DMS 273 treated with DMSO at 0.1 percent for 48 hours (cell line): ENCODE data around the gene ARHGAP5.

Experiments
- DNase-seq: peaks from one replicate; lab custom pipeline; 2025; lab: John Stamatoyannopoulos, UW

The ARHGAP5 gene

GRCh38 chr14:32076278-32077080 lies 625 bp upstream of the ARHGAP5 start:
- peak; percentile 97 for DNase-seq

- DNase-seq, result no peak
Observed at GRCh38 chr14:32078023-32078857, 1.1 kb downstream of the ARHGAP5 start.

DNA sequence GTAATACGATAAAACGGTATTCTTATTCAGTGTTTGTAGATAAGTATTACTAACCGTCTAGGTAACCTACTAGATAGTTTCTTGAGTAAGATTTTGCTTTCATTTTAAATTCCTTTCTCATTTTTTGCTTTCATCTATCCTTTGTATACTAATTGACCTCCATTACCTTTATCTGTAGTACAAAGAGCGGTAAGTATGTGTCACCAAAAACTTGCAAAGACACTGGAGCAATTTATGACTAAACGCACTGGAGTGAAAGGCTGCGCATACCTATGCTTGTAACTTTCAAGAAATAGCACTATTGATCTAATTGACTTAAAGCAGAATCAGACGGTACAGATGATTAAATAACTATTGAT lies 1.7 kb downstream of the ARHGAP5 start:
- no peak for DNase-seq

DNA sequence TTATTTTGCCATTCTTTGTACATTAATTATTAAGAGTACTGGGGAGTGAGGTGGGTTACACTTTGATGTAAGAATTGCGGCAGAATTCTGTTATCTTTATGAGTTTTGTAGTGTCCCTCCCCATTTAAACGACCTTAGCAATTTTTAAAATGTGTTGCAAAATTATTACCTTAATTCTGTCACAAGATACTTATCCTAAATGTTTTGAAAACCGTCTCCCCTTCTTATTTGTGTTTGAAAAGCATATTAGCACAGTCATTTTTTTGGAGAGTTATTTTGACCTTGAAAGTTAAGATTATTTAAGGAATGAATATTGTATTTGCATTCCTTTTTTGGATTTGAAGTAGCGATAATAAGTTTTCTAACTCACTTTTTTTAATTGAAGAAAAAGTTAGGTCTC lies 2.2 kb downstream of the ARHGAP5 start:
- no peak for DNase-seq

DNA sequence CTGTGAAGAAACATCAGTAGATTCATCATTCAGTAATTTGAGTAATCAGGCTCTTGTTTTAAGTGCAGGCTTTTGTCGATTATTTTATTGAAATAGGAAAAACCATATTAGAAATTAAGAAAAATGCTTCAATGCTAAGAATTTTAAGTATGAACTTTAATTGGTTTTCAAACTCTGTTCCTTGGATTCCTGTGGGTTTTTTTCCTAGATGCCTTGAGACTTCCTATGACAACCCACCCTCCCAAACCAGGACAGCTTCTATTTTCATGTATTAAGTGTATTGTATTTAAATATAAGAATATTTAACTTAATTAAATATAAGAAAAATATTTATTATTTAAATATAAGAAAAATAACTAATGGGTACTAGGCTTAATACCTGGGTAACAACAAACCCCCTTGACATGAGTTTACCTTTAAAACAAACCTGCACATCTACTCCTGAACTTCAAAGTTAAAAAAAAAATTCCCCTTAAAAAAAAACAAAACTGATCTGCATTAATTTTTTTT lies 3.0 kb downstream of the ARHGAP5 start:
- no peak for DNase-seq

- DNase-seq, result no peak
Observed at GRCh38 chr14:32081901-32082300, 4.8 kb downstream of the ARHGAP5 start.

DNA sequence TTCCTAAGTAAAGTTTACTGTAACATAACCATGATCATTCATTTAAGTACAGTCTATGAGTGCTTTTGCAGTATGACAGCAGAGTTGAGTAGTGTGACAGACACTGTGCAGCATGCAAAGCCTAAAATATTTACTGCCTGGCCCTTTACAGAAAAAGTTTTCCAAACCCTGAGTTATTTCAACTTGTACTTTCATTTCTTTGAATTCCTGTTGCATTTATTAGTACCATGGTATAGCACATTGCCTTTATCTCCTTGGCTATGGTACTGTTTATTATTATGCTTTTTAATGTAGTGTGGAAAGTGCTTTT lies 6.2 kb downstream of the ARHGAP5 start:
- no peak for DNase-seq

DNA sequence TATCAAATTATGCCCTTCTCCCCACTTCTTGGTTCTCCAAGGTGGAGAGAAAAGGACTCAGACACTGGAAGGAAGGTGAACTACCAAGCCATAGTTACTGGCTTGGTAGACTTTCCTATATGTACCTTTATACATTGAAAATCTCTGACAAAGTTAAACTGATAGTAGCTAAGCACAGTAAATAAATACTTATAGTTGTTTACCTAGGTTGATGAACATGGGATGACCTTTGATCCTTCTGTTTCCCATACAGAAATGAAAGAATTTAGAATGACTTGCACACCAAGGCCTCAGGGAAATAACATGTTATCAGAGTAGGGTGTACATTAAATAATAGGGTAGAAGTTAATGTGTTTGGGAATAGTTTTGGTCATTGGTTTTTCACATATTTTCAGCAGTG lies 6.7 kb downstream of the ARHGAP5 start:
- no peak for DNase-seq

- no peak for DNase-seq
Observed at GRCh38 chr14:32085182-32085844, 8.2 kb downstream of the ARHGAP5 start.

DNA sequence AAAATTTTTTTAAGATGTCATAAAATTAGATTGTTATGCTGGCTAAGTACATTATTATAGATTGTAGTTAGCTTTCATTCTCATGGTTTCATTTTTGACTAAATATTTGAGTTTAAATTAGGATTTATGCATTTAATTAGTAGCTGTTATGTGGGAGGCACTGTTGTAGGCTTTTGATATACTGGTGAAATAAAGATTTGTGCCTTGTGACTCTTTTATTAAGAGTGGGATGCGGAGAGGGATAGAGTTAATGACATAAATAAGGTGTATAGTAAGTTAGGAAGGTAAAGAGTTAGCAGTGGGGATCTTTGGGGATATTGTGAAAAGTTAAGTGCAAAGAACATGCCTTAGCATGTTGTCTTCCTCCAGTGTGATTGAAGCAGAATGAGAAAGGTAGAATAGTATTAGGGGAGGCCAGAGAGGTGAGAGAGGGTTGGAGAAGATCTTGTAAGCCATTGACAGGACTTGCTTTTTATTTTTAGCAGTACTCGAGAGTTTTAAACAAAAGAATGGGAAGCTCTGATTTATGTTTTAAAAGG lies 8.8 kb downstream of the ARHGAP5 start:
- DNase-seq, result no peak

GRCh38 chr14:32087173-32087861 lies 10.2 kb downstream of the ARHGAP5 start:
- DNase-seq, result no peak

- DNase-seq, result no peak
Observed at GRCh38 chr14:32087907-32088306, 10.8 kb downstream of the ARHGAP5 start.

DNA sequence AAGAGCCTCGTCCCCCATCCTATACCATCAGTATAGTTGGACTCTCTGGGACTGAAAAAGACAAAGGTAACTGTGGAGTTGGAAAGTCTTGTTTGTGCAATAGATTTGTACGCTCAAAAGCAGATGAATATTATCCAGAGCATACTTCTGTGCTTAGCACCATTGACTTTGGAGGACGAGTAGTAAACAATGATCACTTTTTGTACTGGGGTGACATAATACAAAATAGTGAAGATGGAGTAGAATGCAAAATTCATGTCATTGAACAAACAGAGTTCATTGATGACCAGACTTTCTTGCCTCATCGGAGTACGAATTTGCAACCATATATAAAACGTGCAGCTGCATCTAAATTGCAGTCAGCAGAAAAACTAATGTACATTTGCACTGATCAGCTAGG lies 13.6 kb downstream of the ARHGAP5 start:
- DNase-seq, result no peak

- no peak for DNase-seq
Observed at GRCh38 chr14:32099473-32099872, 22.4 kb downstream of the ARHGAP5 start.

- DNase-seq, result no peak
Observed at GRCh38 chr14:32100175-32100574, 23.1 kb downstream of the ARHGAP5 start.

DNA sequence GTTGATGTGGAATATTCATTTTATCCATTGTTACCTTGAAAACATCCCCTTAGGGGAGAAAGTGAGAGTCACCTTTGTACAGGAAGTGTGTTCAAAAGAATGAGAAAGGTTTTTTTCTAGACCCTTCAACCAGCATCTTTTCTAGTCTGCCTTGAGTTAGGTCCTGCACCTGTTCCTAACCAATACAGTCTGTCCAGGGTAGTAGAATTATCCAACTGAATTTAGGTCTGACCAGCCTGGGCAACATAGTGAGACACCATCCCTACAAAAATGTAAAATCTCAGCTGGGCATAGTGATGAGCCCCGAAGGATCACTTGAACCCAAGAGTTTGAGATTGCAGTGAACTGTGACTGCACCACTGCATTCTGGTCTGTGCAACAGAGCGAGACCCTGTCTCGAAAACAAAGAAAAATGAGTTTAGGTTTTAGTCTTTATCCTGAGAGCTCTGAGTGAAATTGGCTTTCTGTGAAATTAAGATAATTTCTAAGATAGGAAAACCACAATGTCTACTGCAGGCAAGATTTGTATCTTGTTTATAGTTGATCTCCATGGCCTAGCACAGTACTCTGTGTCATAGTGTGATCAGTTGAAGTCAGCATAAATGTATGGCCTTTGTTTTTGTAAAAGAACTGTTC lies 25.2 kb downstream of the ARHGAP5 start:
- no peak for DNase-seq

DNA sequence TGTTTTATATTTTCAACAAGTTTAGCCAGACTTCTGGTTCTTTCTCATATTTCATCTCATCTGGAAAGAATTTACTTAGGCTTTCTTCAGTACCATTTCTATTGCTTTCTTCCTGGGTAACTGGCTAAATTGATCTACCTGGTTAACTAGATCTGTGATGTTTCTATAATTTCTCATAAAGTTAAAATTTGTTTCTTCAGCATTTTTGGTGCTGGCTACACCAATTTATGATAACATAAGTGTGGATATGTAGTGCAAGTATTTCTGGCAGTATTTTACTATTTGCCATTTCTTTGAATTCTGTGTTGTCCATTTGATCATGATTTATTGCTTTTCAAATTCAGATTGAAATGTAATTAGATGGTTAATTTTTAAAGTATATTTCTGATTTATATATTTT lies 25.9 kb downstream of the ARHGAP5 start:
- no peak for DNase-seq

DNA sequence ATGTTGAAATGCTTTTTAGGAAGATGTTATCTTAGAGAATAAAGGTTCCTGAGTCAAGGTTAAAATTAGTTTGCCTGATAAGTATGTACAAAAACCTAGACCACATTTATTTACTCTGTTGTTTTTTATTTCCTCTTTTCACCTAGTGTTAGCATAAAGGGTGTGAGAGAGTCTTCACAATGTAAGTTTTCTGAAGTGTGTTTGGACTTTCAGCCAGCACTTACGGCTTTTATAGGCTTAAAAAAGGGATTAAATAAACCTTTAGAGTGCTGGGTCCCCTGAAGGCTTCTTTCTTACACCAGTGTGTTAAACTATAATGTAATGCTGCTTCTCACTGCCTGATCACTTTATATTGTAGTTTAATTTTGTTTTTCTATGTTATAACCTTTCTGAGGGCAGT lies 27.2 kb downstream of the ARHGAP5 start:
- DNase-seq, result no peak

- DNase-seq, result no peak
Observed at GRCh38 chr14:32104803-32105202, 27.7 kb downstream of the ARHGAP5 start.

DNA sequence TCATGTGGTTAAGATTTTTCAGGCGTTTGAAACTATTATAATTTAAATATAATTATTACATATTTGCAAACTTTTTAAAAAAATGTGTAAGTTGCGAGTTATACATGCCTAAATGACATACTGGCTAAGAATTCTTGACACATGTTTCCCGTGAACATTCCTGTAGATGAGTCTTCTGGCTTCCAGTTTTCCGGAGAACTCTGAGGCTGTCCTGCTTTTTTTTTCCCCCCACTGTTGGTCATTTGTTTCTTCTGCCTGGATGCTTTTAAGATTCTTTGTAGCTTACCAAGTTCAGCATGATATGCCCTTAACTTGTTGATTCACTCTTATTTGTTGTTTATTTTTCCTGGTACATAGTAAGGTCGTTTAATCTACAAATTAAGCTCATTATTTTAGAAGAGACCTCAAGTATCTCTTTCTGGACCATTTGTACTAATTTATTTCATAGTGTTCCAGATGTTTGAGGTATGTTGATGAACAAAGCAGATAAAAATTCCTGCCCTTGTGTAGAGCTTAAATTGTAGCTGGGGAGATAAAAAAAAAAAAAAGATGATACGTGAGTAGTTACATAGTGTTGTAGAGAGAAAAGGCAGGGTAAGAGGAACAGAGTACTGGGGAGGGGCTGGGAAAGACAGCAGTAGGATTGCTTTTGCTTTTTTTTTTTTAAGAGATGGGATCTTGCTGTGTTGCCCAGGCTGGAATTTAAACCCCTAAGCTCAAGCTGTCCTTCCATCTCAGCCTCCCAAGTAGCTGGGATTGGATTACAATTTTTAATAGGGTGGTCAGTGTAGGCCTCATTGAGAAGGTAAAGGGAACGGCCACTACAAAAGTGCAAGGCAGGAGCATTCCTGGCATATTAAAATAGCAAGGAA lies 32.8 kb downstream of the ARHGAP5 start:
- no peak for DNase-seq

DNA sequence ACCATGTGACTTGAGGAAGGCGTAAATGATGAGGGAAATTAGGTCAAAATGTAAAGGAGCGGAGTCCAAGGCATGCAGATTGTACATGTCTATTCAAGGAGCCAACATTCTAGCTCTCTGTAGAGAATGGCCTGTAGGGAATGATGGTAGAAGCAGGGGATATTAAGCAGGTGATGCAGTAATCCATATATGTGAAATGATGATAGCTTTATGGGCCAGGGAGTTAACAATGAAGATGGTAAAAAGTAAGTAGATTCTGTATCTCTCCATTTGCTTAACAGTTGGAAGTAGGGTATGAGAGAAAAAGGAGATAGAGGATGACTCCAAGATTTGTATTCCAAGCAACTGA lies 33.4 kb downstream of the ARHGAP5 start:
- no peak for DNase-seq
